ENCODE data around the gene PTPN21. TPM values are rescaled to one million over a fixed set of nuclear protein-coding genes. Genes with fewer than 3 reads are reported as not detected.

PTPN21 gene
- polyA plus RNA-seq, 3 donors = not detected

- Histone ChIP-seq H3K9me3 (replicated peaks in 1 of 2; ENCODE audit: control insufficient read depth in 1 of 2, insufficient read depth in 1 of 2, low read length in 2 of 2) (peaks cover 0 to 14% of the 10 kb centered on the region in 2 donors), H3K27ac (ENCODE audit: low read depth in 1 of 2, low read length in 2 of 2) (no peak overlapping the region), H3K9ac (ENCODE audit: insufficient read depth, low read length, poor library complexity, severe bottlenecking) (no peak overlapping the region), H2AFZ (ENCODE audit: insufficient read depth, low read depth, low read length, poor library complexity, severe bottlenecking) (peak overlapping the region; percentile 89), H3K79me2 (ENCODE audit: insufficient read depth, low read length) (no peaks in the 10 kb centered on the region), H3K27me3 (ENCODE audit: control insufficient read depth in 2 of 2, insufficient read depth in 2 of 2, low read length in 2 of 2) (peaks cover 30 to 40% of the 10 kb centered on the region in 2 donors), H3K4me3 (replicated peaks in 1 of 3; ENCODE audit: low read depth in 2 of 3, low read length in 3 of 3) (no peak overlapping the region), H3K4me2 (replicated peaks; ENCODE audit: extremely low read depth, low read length, poor library complexity, severe bottlenecking) (no peak overlapping the region), H3K4me1 (ENCODE audit: control insufficient read depth in 1 of 2, insufficient read depth in 2 of 2, low read length in 2 of 2) (peaks cover 22 to 28% of the 10 kb centered on the region in 2 donors), H3K36me3 (replicated peaks in 1 of 2; ENCODE audit: control insufficient read depth in 1 of 2, insufficient read depth in 2 of 2, low read length in 2 of 2) (no peaks in the 10 kb centered on the region), H4K20me1 (ENCODE audit: insufficient read depth, low read length) (no peaks in the 10 kb centered on the region)
- H3K4me3 Mint-ChIP-seq = peak overlapping the region in 1 of 2 donors; percentile 30
- H3K4me1 Mint-ChIP-seq = peaks cover 17% of the 10 kb centered on the region
- no peak for DNase-seq
- peaks cover 0 to 2% of the 10 kb centered on the region in 2 donors for H3K36me3 Mint-ChIP-seq
- no peak for TF ChIP-seq CTCF (IDR thresholded peaks at IDR 0.05)
- peaks cover 0 to 12% (median 5%) of the 10 kb centered on the region in 7 donors for H3K9me3 Mint-ChIP-seq
- peaks cover 32 to 49% (median 47%) of the 10 kb centered on the region in 3 donors for H3K27me3 Mint-ChIP-seq (ENCODE audit: low read depth in 3 of 3)
- intact Hi-C loops (cut with micrococcal nuclease) = no loop called here
- H3K27ac Mint-ChIP-seq = no peak overlapping the region
- WGBS (ENCODE audit: insufficient coverage) = 96% methylated on average over 15 of the region's 15 CpGs
Measured at GRCh38 chr14:88550078-88550477, 4.7 kb downstream of the PTPN21 start.

GRCh38 chr14:88547386-88547780, 7.4 kb downstream of the PTPN21 start:
- H3K4me2 ChIP-seq (replicated peaks; ENCODE audit: extremely low read depth, low read length, poor library complexity, severe bottlenecking) = no peak overlapping the region
- H3K79me2 ChIP-seq (ENCODE audit: insufficient read depth, low read length) = no peaks in the 10 kb centered on the region
- no peak for DNase-seq
- Mint-ChIP-seq H3K9me3 (peaks cover 0 to 12% (median 5%) of the 10 kb centered on the region in 7 donors), H3K4me1 (peaks cover 8% of the 10 kb centered on the region), H3K27me3 (ENCODE audit: low read depth in 3 of 3) (peaks cover 13 to 28% (median 25%) of the 10 kb centered on the region in 3 donors), H3K36me3 (no peaks in the 10 kb centered on the region), H3K4me3 (no peak overlapping the region), H3K27ac (peak overlapping the region in 1 of 7 donors; percentile 24)
- peaks cover 15% of the 10 kb centered on the region in 2 donors for H3K4me1 ChIP-seq (ENCODE audit: control insufficient read depth in 1 of 2, insufficient read depth in 2 of 2, low read length in 2 of 2)
- H3K27me3 ChIP-seq (ENCODE audit: control insufficient read depth in 2 of 2, insufficient read depth in 2 of 2, low read length in 2 of 2) = peaks cover 9 to 18% of the 10 kb centered on the region in 2 donors
- H4K20me1 ChIP-seq (ENCODE audit: insufficient read depth, low read length) = no peaks in the 10 kb centered on the region
- intact Hi-C loops (cut with micrococcal nuclease) = no loop called here
- no peak overlapping the region for H3K4me3 ChIP-seq (replicated peaks in 1 of 3; ENCODE audit: low read depth in 2 of 3, low read length in 3 of 3)
- peaks cover 0 to 12% of the 10 kb centered on the region in 2 donors for H3K9me3 ChIP-seq (replicated peaks in 1 of 2; ENCODE audit: control insufficient read depth in 1 of 2, insufficient read depth in 1 of 2, low read length in 2 of 2)
- no peak for TF ChIP-seq CTCF (IDR thresholded peaks at IDR 0.05)
- no peak overlapping the region for H3K27ac ChIP-seq (ENCODE audit: low read depth in 1 of 2, low read length in 2 of 2)
- no peak overlapping the region for H2AFZ ChIP-seq (ENCODE audit: insufficient read depth, low read depth, low read length, poor library complexity, severe bottlenecking)
- no peaks in the 10 kb centered on the region for H3K36me3 ChIP-seq (replicated peaks in 1 of 2; ENCODE audit: control insufficient read depth in 1 of 2, insufficient read depth in 2 of 2, low read length in 2 of 2)
- no peak overlapping the region for H3K9ac ChIP-seq (ENCODE audit: insufficient read depth, low read length, poor library complexity, severe bottlenecking)
- 67% methylated on average over 1 of the region's 3 CpGs for WGBS (ENCODE audit: insufficient coverage)
